ENCODE data around the gene HS3ST5. TPM values are rescaled to one million over a fixed set of nuclear protein-coding genes. Genes with fewer than 3 reads are reported as not detected.

HS3ST5 gene
- total RNA-seq, 1 experiment from 2014 or later, result not detected

DNA sequence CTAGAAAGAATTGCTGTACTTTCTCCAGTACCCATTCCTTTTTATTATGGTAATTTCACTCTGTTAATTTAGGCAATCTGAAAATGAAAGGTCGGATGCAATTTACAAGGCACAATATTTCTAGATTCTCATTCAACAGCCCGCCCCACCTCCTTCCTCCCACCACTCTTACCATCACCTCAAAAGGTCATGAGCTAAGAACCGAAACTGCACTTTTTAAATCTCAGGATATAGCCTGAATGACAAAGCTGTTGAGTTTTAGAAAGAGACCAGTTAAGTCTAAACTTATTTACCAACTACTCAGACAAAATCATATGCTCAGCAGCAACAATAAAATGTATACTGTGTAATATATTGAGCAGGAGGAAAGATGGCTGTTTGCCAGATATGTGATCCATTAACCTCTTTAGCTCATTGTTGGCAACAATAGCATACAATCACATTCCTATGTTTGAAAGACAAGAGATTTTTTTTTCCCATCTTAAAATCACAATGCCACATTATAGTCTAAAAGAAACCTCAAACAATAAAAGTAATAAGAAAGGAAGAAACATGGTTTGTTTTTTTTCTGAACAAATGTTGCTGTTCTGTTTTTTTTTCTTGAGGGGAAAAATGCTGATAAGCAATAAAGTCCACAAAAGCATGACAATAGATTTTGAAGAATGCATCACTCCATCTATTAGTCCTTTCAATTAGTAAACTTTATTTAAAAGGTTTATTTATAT, 1.6 kb upstream of the HS3ST5 start:
- no TSS peak for BruUV-seq (replicated peaks)
- H3K9ac ChIP-seq (ENCODE audit: low read length), result no peak overlapping the region
- no peaks in the 10 kb centered on the region for H3K9me2 ChIP-seq (ENCODE audit: insufficient read depth)
- POLR2A ChIA-PET, result interaction anchor here (0.6 kb wide), 1 partner anchor 1775 kb away, joined by 3 read pairs; no protein-coding TSS in a partner anchor
- no peak overlapping the region for H3K27ac ChIP-seq (ENCODE audit: low read depth, low read length)
- H3K4me3 ChIP-seq (replicated peaks in 1 of 2; ENCODE audit: low read depth in 1 of 2, low read length in 2 of 2), result no peak overlapping the region
- CTCF ChIA-PET, result no interaction called here
- TF ChIP-seq EZH2phosphoT487 (IDR thresholded peaks at IDR 0.05; ENCODE audit: borderline replicate concordance) (no peak), POLR2A (IDR thresholded peaks at IDR 0.05; ENCODE audit: borderline replicate concordance, extremely low read depth, insufficient read depth, insufficient read length) (no peak), POLR2AphosphoS5 (IDR thresholded peaks at IDR 0.05; ENCODE audit: low read depth, low read length) (no peak)
- H4K20me1 ChIP-seq (ENCODE audit: insufficient read depth), result no peaks in the 10 kb centered on the region
- no peaks in the 10 kb centered on the region for H3K36me3 ChIP-seq (ENCODE audit: control insufficient read depth in 1 of 2, insufficient read depth in 2 of 2, low read length in 2 of 2)
- H3K79me2 ChIP-seq (ENCODE audit: insufficient read depth, low read length), result no peaks in the 10 kb centered on the region
- DNase-seq (ENCODE audit: low read depth, low spot score) (no peak), ATAC-seq (no peak)
- no peak overlapping the region for H2AFZ ChIP-seq (ENCODE audit: low read depth, low read length, poor library complexity, severe bottlenecking)
- intact Hi-C loops (cut with micrococcal nuclease), result no loop called here
- no peaks in the 10 kb centered on the region for H3K9me3 ChIP-seq (ENCODE audit: control insufficient read depth in 1 of 2, insufficient read depth in 1 of 2, low read depth in 1 of 2, low read length in 2 of 2)
- peaks cover 13% of the 10 kb centered on the region; the same call in 1 of the 2 replicates for H3K27me3 ChIP-seq (ENCODE audit: insufficient read depth, low read length)
- no peak overlapping the region for H3K4me2 ChIP-seq (ENCODE audit: low read length)
- RAD21 ChIA-PET (ENCODE audit: low non-redundant PET in 1 of 2, low total read pairs in 2 of 2, uncharacterized antibody in 2 of 2, unreplicated experiment in 2 of 2), result interaction anchor here in 1 of 2 experiments (0.5 kb wide), 1 partner anchor 347 kb away, joined by 3 read pairs; no protein-coding TSS in a partner anchor
- no peaks in the 10 kb centered on the region for H3K4me1 ChIP-seq (ENCODE audit: control insufficient read depth in 1 of 2, insufficient read depth in 2 of 2, low read length in 2 of 2)

DNA sequence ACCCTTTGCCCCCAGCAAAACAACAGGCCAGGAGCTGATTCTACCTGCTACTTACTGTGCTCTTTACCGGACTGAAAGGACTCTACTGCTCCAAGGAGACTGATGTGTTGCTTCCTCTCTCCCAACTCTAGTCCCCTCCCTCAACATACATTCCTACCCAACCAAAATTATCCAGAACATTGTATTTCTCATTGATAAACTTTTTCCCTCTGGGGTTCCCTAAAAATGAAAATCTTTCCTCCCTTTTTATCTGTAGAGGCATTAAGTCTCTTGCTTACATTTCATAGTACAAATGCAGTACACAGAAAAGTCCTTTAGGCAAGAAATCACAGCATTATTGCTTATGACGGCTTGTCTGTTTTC, 940 bp upstream of the HS3ST5 start:
- Histone ChIP-seq H2AFZ (ENCODE audit: low read depth, low read length, poor library complexity, severe bottlenecking) (no peak overlapping the region), H3K4me3 (replicated peaks in 1 of 2; ENCODE audit: low read depth in 1 of 2, low read length in 2 of 2) (no peak overlapping the region), H3K79me2 (ENCODE audit: insufficient read depth, low read length) (no peaks in the 10 kb centered on the region), H3K27ac (ENCODE audit: low read depth, low read length) (no peak overlapping the region), H3K27me3 (ENCODE audit: insufficient read depth, low read length) (peaks cover 13% of the 10 kb centered on the region; the same call in 1 of the 2 replicates), H3K4me1 (ENCODE audit: control insufficient read depth in 1 of 2, insufficient read depth in 2 of 2, low read length in 2 of 2) (no peaks in the 10 kb centered on the region), H3K4me2 (ENCODE audit: low read length) (peak overlapping the region; percentile 53), H3K36me3 (ENCODE audit: control insufficient read depth in 1 of 2, insufficient read depth in 2 of 2, low read length in 2 of 2) (no peaks in the 10 kb centered on the region), H3K9me3 (ENCODE audit: control insufficient read depth in 1 of 2, insufficient read depth in 1 of 2, low read depth in 1 of 2, low read length in 2 of 2) (no peaks in the 10 kb centered on the region), H3K9me2 (ENCODE audit: insufficient read depth) (no peaks in the 10 kb centered on the region), H4K20me1 (ENCODE audit: insufficient read depth) (no peaks in the 10 kb centered on the region), H3K9ac (ENCODE audit: low read length) (no peak overlapping the region)
- ChIA-PET CTCF (interaction anchor here (0.5 kb wide), 1 partner anchor 22 kb away, joined by 3 read pairs; no protein-coding TSS in a partner anchor), POLR2A (no interaction called here), RAD21 (ENCODE audit: low non-redundant PET in 1 of 2, low total read pairs in 2 of 2, uncharacterized antibody in 2 of 2, unreplicated experiment in 2 of 2) (no interaction called here)
- no peak for ATAC-seq
- no peak for DNase-seq (ENCODE audit: low read depth, low spot score)
- intact Hi-C loops (cut with micrococcal nuclease), result no loop called here
- no TSS peak for BruUV-seq (replicated peaks)
- no peak for TF ChIP-seq FOSL1 (IDR thresholded peaks at IDR 0.05; ENCODE audit: low read depth)
- TF ChIP-seq POLR2AphosphoS5 (IDR thresholded peaks at IDR 0.05; ENCODE audit: low read depth, low read length), result no peak
- TF ChIP-seq RAD21 (IDR thresholded peaks at IDR 0.05; ENCODE audit: low read depth), result no peak
- no peak for TF ChIP-seq YY1 (IDR thresholded peaks at IDR 0.05; ENCODE audit: extremely low read depth, insufficient replicate concordance, low read depth, low read length)
- TF ChIP-seq, protein P1, sequence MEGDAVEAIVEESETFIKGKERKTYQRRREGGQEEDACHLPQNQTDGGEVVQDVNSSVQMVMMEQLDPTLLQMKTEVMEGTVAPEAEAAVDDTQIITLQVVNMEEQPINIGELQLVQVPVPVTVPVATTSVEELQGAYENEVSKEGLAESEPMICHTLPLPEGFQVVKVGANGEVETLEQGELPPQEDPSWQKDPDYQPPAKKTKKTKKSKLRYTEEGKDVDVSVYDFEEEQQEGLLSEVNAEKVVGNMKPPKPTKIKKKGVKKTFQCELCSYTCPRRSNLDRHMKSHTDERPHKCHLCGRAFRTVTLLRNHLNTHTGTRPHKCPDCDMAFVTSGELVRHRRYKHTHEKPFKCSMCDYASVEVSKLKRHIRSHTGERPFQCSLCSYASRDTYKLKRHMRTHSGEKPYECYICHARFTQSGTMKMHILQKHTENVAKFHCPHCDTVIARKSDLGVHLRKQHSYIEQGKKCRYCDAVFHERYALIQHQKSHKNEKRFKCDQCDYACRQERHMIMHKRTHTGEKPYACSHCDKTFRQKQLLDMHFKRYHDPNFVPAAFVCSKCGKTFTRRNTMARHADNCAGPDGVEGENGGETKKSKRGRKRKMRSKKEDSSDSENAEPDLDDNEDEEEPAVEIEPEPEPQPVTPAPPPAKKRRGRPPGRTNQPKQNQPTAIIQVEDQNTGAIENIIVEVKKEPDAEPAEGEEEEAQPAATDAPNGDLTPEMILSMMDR (IDR thresholded peaks at IDR 0.05 in 2 of 3, conservative IDR thresholded peaks at IDR 0.05 in 1 of 3; ENCODE audit: borderline replicate concordance in 1 of 3, insufficient read depth in 1 of 3, low read depth in 2 of 3, low read length in 2 of 3), result no peak
- TF ChIP-seq, protein P2, sequence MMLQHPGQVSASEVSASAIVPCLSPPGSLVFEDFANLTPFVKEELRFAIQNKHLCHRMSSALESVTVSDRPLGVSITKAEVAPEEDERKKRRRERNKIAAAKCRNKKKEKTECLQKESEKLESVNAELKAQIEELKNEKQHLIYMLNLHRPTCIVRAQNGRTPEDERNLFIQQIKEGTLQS (IDR thresholded peaks at IDR 0.05), result no peak
- no peak for TF ChIP-seq POLR2A (IDR thresholded peaks at IDR 0.05; ENCODE audit: borderline replicate concordance, extremely low read depth, insufficient read depth, insufficient read length)
- TF ChIP-seq, protein P3, sequence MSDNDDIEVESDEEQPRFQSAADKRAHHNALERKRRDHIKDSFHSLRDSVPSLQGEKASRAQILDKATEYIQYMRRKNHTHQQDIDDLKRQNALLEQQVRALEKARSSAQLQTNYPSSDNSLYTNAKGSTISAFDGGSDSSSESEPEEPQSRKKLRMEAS (IDR thresholded peaks at IDR 0.05), result no peak
- TF ChIP-seq CBX3 (IDR thresholded peaks at IDR 0.05; ENCODE audit: low read depth), result no peak
- no peak for TF ChIP-seq JUND (IDR thresholded peaks at IDR 0.05)
- TF ChIP-seq CEBPB (IDR thresholded peaks at IDR 0.05; ENCODE audit: low read depth), result no peak
- no peak for TF ChIP-seq EGR1 (IDR thresholded peaks at IDR 0.05; ENCODE audit: low read depth)
- no peak for TF ChIP-seq ELF1 (IDR thresholded peaks at IDR 0.05; ENCODE audit: borderline replicate concordance, low read depth)
- TF ChIP-seq EZH2phosphoT487 (IDR thresholded peaks at IDR 0.05; ENCODE audit: borderline replicate concordance), result no peak
- TF ChIP-seq TCF7L2 (IDR thresholded peaks at IDR 0.05; ENCODE audit: borderline replicate concordance, extremely low read depth, insufficient read depth, insufficient read length), result no peak

Measured in HCT116 (cell line).